A673 (cell line): ENCODE results near the gene TRIP12. TPM values are rescaled to one million over a fixed set of nuclear protein-coding genes. Genes with fewer than 3 reads are reported as not detected.

ENCODE experiments used
- BruUV-seq: library from RNA; stranded (reverse); fragments of 400-500 nt; replicated peaks from 2 replicates; lab custom pipeline; 2021; lab: Mats Ljungman, UMichigan
- CTCF ChIA-PET: fragments of 300-600 bp; sonication (Branson Sonifier 250); formaldehyde crosslinking; loops from one replicate; lab custom pipeline; 2022; ENCODE audit warnings: antibody characterized with exemption; lab: Charles Lee
- POLR2A ChIA-PET: fragments of 300-600 bp; sonication (Branson Sonifier 250); formaldehyde crosslinking; loops from one replicate; lab custom pipeline; 2022; ENCODE audit warnings: antibody characterized with exemption; ENCODE audit not compliant: low non-redundant PET; lab: Charles Lee
- DNase-seq: peaks from one replicate; pipeline ENCODE4 v3.0.0-alpha.2; 2015; ENCODE audit warnings: low spot score
- H3K27ac ChIP-seq: fragments of 200-600 bp; sonication (generic); 2 replicates; pipeline ENCODE4 v1.5.1; 2016; ENCODE audit warnings: mixed run types, low read depth, mild to moderate bottlenecking, mixed read lengths, antibody characterized with exemption, low read length; ENCODE audit not compliant: poor library complexity, severe bottlenecking
- H3K27me3 ChIP-seq: fragments of 200-600 bp; sonication (generic); replicated peaks from 2 replicates; pipeline ENCODE4 v1.6.1; 2017; ENCODE audit warnings: mixed run types, low read depth, mild to moderate bottlenecking, mixed read lengths, antibody characterized with exemption, low read length; ENCODE audit not compliant: insufficient read depth, poor library complexity
- H3K36me3 ChIP-seq: fragments of 200-600 bp; sonication (generic); 2 replicates; pipeline ENCODE4 v1.6.1; 2016; ENCODE audit warnings: mixed run types, mild to moderate bottlenecking, mixed read lengths, antibody characterized with exemption, low read length; ENCODE audit not compliant: insufficient read depth, poor library complexity, severe bottlenecking
- H3K4me1 ChIP-seq: fragments of 200-600 bp; sonication (generic); 2 replicates; pipeline ENCODE4 v1.6.1; 2017; ENCODE audit warnings: mixed run types, mild to moderate bottlenecking, mixed read lengths, antibody characterized with exemption, low read length; ENCODE audit not compliant: insufficient read depth, poor library complexity, severe bottlenecking
- H3K4me3 ChIP-seq: fragments of 200-600 bp; sonication (generic); 2 replicates; pipeline ENCODE4 v1.5.1; 2016; ENCODE audit warnings: low read depth, mixed run types, mild to moderate bottlenecking, mixed read lengths, low read length; ENCODE audit not compliant: poor library complexity, severe bottlenecking
- H3K9me3 ChIP-seq: fragments of 200-600 bp; sonication (generic); 2 replicates; pipeline ENCODE4 v1.6.1; 2016; ENCODE audit warnings: mixed run types, low read depth, mild to moderate bottlenecking, mixed read lengths, antibody characterized with exemption, low read length; ENCODE audit not compliant: poor library complexity, severe bottlenecking
- EZH2 ChIP-seq: fragments of 200-600 bp; sonication (generic); IDR thresholded peaks from 2 replicates; pipeline ENCODE4 v1.6.1; 2017; ENCODE audit warnings: borderline replicate concordance, low read depth, mild to moderate bottlenecking, mixed read lengths, antibody characterized with exemption, low read length; ENCODE audit not compliant: poor library complexity, severe bottlenecking
- intact Hi-C: fragments of 100-400 bp; cut with micrococcal nuclease; formaldehyde crosslinking; loops from one replicate; pipeline ENCODE4 v1.10.0; 2022; ENCODE audit not compliant: unreplicated experiment
- total RNA-seq: library from RNA; stranded (reverse); gene quantifications from 2 replicates; pipeline ENCODE4 v1.2.3, GENCODE V29; 2021
- TF ChIP-seq, protein P1 (sequence below): fragments of 300-800, 200-600 bp; sonication (generic); conservative IDR thresholded peaks from 2 replicates; pipeline ENCODE4 v1.5.1; 2017; ENCODE audit warnings: low read depth, mild to moderate bottlenecking, antibody characterized with exemption, low read length, moderate library complexity, mixed read lengths

The TRIP12 gene
- total RNA-seq, 1 experiment from 2014 or later: 300 TPM

DNA sequence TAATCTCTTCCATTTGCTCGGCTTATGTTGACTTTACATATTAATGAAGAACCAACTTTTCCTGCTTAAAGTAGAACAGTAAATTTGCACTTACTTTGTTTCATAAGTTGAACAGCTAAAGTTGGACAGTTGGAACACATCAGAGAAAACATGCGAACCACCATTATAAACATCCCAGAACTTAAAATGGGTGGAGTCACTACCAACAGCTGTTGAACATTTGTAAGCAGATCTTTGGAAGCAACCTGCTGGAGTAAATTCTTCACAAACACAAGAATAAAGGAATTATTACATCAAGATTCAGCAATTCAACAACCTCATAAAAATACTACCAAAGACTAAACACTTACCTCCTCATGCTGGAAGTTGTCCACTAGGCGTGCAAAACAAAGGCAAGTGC is 111.0 kb downstream of the TRIP12 start:
- Histone ChIP-seq H3K27me3 (no peaks in the 10 kb centered on the region), H3K9me3 (no peaks in the 10 kb centered on the region), H3K27ac (no peak overlapping the region), H3K36me3 (peaks cover 64% of the 10 kb centered on the region), H3K4me1 (peaks cover 1% of the 10 kb centered on the region), H3K4me3 (no peak overlapping the region)
- TF ChIP-seq EZH2: no peak
- TF ChIP-seq, protein P1, sequence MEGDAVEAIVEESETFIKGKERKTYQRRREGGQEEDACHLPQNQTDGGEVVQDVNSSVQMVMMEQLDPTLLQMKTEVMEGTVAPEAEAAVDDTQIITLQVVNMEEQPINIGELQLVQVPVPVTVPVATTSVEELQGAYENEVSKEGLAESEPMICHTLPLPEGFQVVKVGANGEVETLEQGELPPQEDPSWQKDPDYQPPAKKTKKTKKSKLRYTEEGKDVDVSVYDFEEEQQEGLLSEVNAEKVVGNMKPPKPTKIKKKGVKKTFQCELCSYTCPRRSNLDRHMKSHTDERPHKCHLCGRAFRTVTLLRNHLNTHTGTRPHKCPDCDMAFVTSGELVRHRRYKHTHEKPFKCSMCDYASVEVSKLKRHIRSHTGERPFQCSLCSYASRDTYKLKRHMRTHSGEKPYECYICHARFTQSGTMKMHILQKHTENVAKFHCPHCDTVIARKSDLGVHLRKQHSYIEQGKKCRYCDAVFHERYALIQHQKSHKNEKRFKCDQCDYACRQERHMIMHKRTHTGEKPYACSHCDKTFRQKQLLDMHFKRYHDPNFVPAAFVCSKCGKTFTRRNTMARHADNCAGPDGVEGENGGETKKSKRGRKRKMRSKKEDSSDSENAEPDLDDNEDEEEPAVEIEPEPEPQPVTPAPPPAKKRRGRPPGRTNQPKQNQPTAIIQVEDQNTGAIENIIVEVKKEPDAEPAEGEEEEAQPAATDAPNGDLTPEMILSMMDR: no peak
- BruUV-seq: no TSS peak
- DNase-seq: no peak
- intact Hi-C loops: no loop called here
- CTCF ChIA-PET: no interaction called here
- POLR2A ChIA-PET: no interaction called here

DNA sequence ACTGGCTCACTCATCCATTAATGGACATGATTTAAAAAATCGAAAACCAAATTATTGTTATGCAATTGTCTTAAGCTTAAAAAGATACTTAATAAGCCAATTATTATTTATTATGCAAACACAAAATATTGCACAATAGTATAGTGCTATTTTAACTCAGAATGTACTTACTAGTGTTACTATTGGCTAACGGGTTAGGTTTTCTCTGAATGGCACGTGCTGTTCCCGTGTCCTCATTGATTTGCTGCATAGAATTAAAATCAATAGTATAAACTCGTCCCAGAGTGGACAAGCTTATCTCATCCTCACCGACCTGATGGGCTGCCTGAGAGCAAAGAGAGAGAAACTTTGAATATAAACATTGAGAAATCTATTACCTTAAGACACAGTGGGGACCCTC is 116.2 kb downstream of the TRIP12 start:
- Histone ChIP-seq H3K4me3 (no peak overlapping the region), H3K27ac (no peak overlapping the region), H3K9me3 (no peaks in the 10 kb centered on the region), H3K27me3 (no peaks in the 10 kb centered on the region), H3K36me3 (peaks cover 51% of the 10 kb centered on the region), H3K4me1 (no peaks in the 10 kb centered on the region)
- no peak for TF ChIP-seq EZH2
- TF ChIP-seq, protein P1: no peak
- ChIA-PET CTCF (no interaction called here), POLR2A (no interaction called here)
- no TSS peak for BruUV-seq
- DNase-seq: no peak
- intact Hi-C loops: no loop called here

DNA sequence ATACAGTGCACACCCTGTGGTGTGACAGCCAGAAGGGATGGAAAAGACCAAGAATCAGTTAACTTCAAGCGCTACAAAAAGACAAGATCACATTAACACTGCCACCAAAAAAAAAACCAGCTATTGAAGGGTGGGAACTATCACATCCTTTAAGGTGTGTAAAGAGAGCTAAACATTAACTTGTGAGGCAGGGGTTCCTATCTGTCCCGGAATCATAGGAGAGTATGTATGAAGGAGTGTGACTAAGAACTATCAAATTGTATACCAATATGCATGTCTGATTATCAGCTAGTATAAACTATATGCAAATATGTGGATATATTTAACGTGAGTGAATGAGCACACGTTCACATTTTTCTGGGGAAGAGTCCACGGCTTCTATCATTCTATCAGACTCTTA is 119.0 kb downstream of the TRIP12 start:
- no TSS peak for BruUV-seq
- Histone ChIP-seq H3K4me3 (no peak overlapping the region), H3K9me3 (no peaks in the 10 kb centered on the region), H3K4me1 (no peaks in the 10 kb centered on the region), H3K27me3 (no peaks in the 10 kb centered on the region), H3K27ac (no peak overlapping the region), H3K36me3 (peaks cover 55% of the 10 kb centered on the region)
- TF ChIP-seq EZH2: no peak
- TF ChIP-seq, protein P1: no peak
- POLR2A ChIA-PET: no interaction called here
- CTCF ChIA-PET: no interaction called here
- intact Hi-C loops: no loop called here
- no peak for DNase-seq
